ENCODE results near the gene ETFDH. TPM values are rescaled to one million over a fixed set of nuclear protein-coding genes. Genes with fewer than 3 reads are reported as not detected.

ETFDH gene
- 11.1 and 17.8 TPM in 2 replicates for total RNA-seq

DNA sequence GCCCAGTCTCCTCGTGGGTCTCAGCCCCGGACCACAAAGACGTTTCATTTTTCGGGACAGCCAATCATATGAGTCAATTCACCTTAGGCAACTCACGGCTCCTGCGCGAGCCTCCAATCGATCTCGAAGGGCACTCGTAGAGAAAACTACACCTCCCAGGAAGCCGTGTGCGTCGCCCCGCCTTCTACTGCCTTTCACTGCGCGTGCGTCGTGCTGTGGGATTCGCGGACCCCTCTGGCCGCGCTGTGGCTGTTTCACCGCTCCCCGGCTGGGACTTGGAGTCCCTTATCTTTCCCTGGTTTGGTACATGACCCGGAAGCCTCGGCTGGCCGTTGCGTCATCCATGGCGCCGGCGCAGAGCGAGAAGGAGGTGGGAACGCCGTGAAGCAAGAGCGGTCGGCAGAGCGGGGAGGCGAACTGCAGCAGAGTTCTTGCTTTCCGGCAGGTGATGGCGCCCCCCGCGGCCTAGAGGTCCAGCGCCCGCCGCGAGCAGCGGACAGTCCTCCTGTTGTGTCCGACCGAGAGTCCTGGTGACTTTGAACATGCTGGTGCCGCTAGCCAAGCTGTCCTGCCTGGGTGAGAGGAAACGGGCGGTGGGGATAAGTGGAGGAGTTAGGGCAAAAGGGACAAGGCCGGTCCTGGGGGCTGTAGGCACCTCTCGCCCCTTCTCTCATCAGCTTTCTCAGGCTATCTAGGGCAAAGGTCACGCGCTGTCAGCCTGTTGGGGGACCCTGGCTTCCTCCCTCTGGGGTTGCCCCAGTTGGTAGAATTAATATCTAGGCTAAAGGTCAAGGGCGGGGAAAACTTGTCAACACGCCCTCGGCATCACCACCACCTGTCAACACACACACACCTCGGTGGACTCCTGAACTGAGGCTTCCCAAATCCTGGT lies at the start of gene ETFDH:
Gene ETFDH, plus strand, starts transcription at position 382 of the 892 bp plus-strand sequence. Its CDS starts 161 bp downstream, at position 543.

DNA sequence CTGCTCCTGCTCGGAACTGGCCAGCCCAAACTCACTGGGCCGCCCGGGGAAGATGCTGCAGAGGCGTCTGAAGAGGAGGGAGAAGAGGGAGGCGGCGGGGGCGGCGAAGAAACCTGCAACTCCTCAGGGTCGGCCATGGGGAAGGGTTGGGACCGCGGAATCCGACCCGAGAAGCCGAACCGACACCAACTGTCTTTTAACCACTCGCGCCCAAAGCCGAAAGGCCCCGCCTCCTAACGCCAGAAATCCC lies 506 bp upstream of the ETFDH start, which contains the start of gene C4orf46:
Gene C4orf46, minus strand, starts transcription at position 223 of the 250 bp plus-strand sequence. Its CDS starts 86 bp downstream, at position 137.

DNA sequence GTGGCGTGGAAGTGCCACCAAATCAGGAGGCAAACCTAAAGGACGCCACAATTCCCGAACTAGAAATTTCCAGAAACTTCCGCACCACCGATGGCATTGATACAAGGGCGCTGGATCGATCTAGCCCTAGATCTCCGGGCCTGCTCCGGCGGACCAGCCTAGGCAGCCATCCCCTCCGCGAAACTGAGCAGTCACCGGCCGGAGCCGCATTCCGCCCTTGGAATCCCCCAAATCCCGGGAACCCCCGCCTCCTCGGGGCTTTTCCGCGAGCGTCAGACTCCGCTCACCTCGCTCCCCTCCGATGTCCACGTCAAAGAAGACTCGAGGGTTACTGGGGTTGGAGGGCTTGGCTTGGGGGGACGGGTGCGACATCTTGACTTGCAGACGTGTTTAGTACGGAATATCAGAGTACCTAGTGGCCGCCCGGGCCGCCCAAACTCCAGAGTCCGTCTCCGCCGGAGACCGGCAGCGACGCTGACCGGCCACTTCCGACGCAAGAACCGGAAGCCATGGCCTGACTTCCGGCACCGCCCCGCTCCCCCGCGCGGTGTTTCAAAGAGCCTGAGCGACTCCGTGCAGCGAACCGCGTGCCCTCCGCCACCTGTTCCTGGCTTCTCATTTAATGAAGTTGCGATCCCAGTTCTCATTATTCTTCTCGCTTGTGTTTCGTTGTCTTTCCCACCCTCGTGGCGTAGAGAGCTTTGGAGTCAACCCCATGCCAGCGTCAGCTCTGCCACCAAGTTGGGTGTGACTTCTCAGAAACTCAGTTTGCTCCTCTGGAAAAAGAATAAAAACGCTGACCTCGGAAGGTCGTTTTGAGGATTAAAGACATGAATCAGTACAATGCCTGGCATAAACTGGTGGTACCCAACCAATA lies 51.1 kb downstream of the ETFDH start, which contains the start of gene PPID:
Gene PPID, minus strand, starts transcription at position 480 of the 877 bp plus-strand sequence. Its CDS starts 108 bp downstream, at position 372.

Other genes with a start within 250 kb of the ETFDH start
- gene RXFP1, start 150.4 kb upstream of the ETFDH start, total RNA-seq: not detected in 2 replicates
- gene C4orf46, start 409 bp upstream of the ETFDH start, total RNA-seq: 4.3 and 4.7 TPM in 2 replicates
- gene PPID, start 51.1 kb downstream of the ETFDH start, total RNA-seq: 12.9 and 21.7 TPM in 2 replicates
- gene FNIP2, start 96.7 kb downstream of the ETFDH start, total RNA-seq: 71.7 and 78.9 TPM in 2 replicates

Data from dermis lymphatic vessel endothelial cell (primary cell).